Lower leg skin (tissue), 3 donors: ENCODE results near the gene LARP1.

Source experiments
- POLR2A ChIP-seq, 2 donors: fragments of 450-650 bp; IDR thresholded peaks; one replicate each; pipeline ENCODE4 v1.6.1; 2016 to 2017; ENCODE audit warnings: antibody characterized with exemption in 2 of 2, mild to moderate bottlenecking in 1 of 2, moderate library complexity in 1 of 2
- TF ChIP-seq, protein P1 (sequence below), 3 donors: fragments of 450-650 bp; IDR thresholded peaks; one replicate each; pipeline ENCODE4 v1.5.1; 2016; ENCODE audit warnings: antibody characterized with exemption in 3 of 3, mild to moderate bottlenecking in 3 of 3, moderate library complexity in 2 of 3

DNA sequence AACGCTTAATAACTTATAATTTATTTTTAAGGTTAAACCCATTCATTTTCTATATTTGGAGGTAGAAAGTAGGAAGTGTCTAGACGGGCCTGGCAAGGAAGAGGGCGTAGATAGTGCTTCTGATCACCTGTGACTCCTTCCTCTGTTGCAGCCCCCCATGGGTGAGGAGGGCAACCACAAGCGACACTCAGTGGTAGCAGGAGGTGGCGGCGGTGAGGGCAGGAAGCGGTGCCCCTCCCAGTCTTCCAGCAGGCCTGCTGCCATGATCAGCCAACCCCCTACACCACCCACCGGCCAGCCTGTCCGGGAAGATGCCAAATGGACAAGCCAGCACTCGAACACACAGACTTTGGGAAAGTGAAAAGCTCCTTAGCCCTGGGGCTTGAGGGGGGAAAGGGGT, 58.6 kb downstream of the LARP1 start:
- TF ChIP-seq, protein P1, sequence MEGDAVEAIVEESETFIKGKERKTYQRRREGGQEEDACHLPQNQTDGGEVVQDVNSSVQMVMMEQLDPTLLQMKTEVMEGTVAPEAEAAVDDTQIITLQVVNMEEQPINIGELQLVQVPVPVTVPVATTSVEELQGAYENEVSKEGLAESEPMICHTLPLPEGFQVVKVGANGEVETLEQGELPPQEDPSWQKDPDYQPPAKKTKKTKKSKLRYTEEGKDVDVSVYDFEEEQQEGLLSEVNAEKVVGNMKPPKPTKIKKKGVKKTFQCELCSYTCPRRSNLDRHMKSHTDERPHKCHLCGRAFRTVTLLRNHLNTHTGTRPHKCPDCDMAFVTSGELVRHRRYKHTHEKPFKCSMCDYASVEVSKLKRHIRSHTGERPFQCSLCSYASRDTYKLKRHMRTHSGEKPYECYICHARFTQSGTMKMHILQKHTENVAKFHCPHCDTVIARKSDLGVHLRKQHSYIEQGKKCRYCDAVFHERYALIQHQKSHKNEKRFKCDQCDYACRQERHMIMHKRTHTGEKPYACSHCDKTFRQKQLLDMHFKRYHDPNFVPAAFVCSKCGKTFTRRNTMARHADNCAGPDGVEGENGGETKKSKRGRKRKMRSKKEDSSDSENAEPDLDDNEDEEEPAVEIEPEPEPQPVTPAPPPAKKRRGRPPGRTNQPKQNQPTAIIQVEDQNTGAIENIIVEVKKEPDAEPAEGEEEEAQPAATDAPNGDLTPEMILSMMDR (IDR thresholded peaks at IDR 0.05): no peak
- TF ChIP-seq POLR2A (IDR thresholded peaks at IDR 0.05): no peak
